ENCODE results near the gene FDXACB1.

The FDXACB1 gene

GRCh38 chr11:111921541-111922230 lies 42.7 kb upstream of the FDXACB1 start:
- DNase-seq (ENCODE audit: low read depth) = no peak
- no peak for TF ChIP-seq CTCF (IDR thresholded peaks at IDR 0.05; ENCODE audit: control insufficient read depth, insufficient read depth, low read depth, low read length, missing control alignments)
- H3K4me3 ChIP-seq (ENCODE audit: control insufficient read depth, low read depth, low read length) = no peak overlapping the region

GRCh38 chr11:111920908-111921307 lies 41.9 kb upstream of the FDXACB1 start:
- no peak for DNase-seq (ENCODE audit: low read depth)
- no peak overlapping the region for H3K4me3 ChIP-seq (ENCODE audit: control insufficient read depth, low read depth, low read length)
- no peak for TF ChIP-seq CTCF (IDR thresholded peaks at IDR 0.05; ENCODE audit: control insufficient read depth, insufficient read depth, low read depth, low read length, missing control alignments)

DNA sequence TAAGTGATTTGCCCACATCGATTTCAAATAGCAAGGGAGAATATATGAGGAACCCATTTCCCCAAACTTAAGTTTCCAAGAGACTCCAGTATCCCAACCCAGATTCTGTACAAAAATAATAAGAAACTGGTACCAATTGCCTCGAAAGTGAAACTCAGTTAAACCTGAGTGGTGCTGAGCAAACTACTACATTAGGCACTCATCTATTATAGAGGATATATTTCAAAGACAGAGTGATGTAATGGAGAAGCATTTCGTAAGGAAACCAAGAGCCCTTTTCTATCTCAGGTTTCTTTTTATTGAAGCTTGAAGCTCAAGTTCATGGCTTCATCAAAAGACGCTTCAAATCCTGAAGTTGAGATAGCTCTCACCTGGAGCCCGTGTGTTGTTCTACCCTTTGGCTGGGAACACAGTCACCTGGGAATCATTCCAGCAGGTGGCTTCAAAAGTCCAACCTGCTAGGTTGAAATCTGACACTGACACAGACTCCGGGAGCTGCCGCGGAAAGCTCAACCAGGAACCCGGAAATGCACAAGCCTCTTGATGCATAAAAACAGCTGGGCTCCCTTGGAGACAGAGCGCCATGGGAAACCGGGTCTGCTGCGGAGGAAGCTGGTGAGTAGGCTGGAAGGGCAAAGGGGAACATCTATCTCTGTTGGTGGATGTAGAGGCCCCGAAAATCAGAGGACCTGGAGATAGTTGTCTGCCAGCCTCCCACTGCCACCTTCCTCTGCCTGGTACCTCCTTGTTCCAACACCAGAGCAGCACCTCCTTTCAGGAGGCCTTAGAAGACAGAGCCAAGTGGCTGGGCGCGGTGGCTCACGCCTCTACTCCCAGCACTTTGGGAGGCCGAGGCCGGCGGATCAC lies 39.7 kb upstream of the FDXACB1 start, which contains the start of gene C11orf52:
Gene C11orf52, plus strand, starts transcription at position 524 of the 867 bp plus-strand sequence. Its CDS starts 60 bp downstream, at position 584.
- DNase-seq (ENCODE audit: low read depth) = no peak
- no peak within 1 kb of the TSS for H3K4me3 ChIP-seq (ENCODE audit: control insufficient read depth, low read depth, low read length)
- no peak for TF ChIP-seq CTCF (IDR thresholded peaks at IDR 0.05; ENCODE audit: control insufficient read depth, insufficient read depth, low read depth, low read length, missing control alignments)

- H3K4me3 ChIP-seq (ENCODE audit: control insufficient read depth, low read depth, low read length) = no peak overlapping the region
- no peak for TF ChIP-seq CTCF (IDR thresholded peaks at IDR 0.05; ENCODE audit: control insufficient read depth, insufficient read depth, low read depth, low read length, missing control alignments)
- no peak for DNase-seq (ENCODE audit: low read depth)
These were observed 38.8 kb upstream of the FDXACB1 start for GRCh38 chr11:111917788-111918187.

- H3K4me3 ChIP-seq (ENCODE audit: control insufficient read depth, low read depth, low read length) = no peak overlapping the region
- DNase-seq (ENCODE audit: low read depth) = no peak
- no peak for TF ChIP-seq CTCF (IDR thresholded peaks at IDR 0.05; ENCODE audit: control insufficient read depth, insufficient read depth, low read depth, low read length, missing control alignments)
These were observed 38.3 kb upstream of the FDXACB1 start for GRCh38 chr11:111917312-111917711.

DNA sequence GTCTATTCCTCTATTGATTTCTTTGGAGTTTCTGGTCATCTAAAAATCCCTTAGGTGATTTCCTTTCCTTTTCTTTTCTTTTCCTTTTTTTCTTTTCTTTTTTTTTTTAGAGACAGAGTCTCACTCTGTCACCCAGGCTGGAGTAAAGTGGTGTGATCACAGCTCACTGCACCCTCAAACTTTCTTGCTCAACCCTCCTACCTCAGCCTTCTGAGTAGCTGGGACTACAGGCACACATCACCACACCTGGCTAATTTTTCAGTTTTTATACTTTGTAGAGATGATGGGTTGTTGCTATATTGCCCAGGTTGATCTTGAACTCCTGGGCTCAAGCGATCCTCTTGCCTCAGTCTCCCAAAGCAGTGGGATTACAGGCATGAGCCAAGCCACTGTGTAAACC lies 37.8 kb upstream of the FDXACB1 start:
- DNase-seq (ENCODE audit: low read depth) = no peak
- H3K4me3 ChIP-seq (ENCODE audit: control insufficient read depth, low read depth, low read length) = no peak overlapping the region
- no peak for TF ChIP-seq CTCF (IDR thresholded peaks at IDR 0.05; ENCODE audit: control insufficient read depth, insufficient read depth, low read depth, low read length, missing control alignments)
